DND-41 (cell line): ENCODE measurements around the gene SHROOM3.

Experiments
- CTCF ChIP-seq: IDR thresholded peaks from 2 replicates; pipeline ENCODE4 v1.5.1; 2012; ENCODE audit warnings: borderline replicate concordance, low read length, moderate library complexity, mild to moderate bottlenecking; ENCODE audit not compliant: poor library complexity, severe bottlenecking; ENCODE audit errors: extremely low read depth
- EZH2 ChIP-seq: IDR thresholded peaks from 3 replicates; pipeline ENCODE4 v1.6.1; 2012; ENCODE audit warnings: borderline replicate concordance, low read depth, mild to moderate bottlenecking, moderate library complexity, low read length, inconsistent platforms; ENCODE audit not compliant: severe bottlenecking

- TF ChIP-seq CTCF, result no peak
- TF ChIP-seq EZH2, result no peak
These were observed 60.0 kb downstream of the SHROOM3 start for GRCh38 chr4:76494871-76495590.
